Stimulated activated effector memory CD8-positive, alpha-beta T cell treated with anti-CD3 and anti-CD28 coated beads, Interleukin-12 subunit alpha, Interleukin-12 subunit beta, amount 100 ng/mL, for 72 hours (primary cell): ENCODE measurements around the gene DENND4B.
A peak's percentile ranks its signal among the peaks of the same experiment; 100 is the strongest.

Source experiments
- ATAC-seq: fragments of 150-1000 bp; cut with Tn5 transposase; 2 replicates; pipeline ENCODE4 v1.10.0; 2021
- DNase-seq, 2 donors: peaks; one replicate each; pipeline ENCODE4 v3.0.0; 2021 to 2022; ENCODE audit warnings: low spot score in 2 of 2
- H3K27ac Mint-ChIP-seq: one replicate; pipeline ENCODE4 v1.8.0; 2022; ENCODE audit warnings: mild to moderate bottlenecking, mixed read lengths
- H3K36me3 Mint-ChIP-seq: one replicate; pipeline ENCODE4 v1.8.0; 2022; ENCODE audit warnings: mild to moderate bottlenecking, mixed read lengths
- H3K4me1 Mint-ChIP-seq: one replicate; pipeline ENCODE4 v1.8.0; 2022; ENCODE audit warnings: mixed read lengths
- H3K4me3 Mint-ChIP-seq: one replicate; pipeline ENCODE4 v1.8.0; 2022; ENCODE audit warnings: mild to moderate bottlenecking, mixed read lengths
- H3K9me3 Mint-ChIP-seq: one replicate; pipeline ENCODE4 v1.8.0; 2022; ENCODE audit warnings: mixed read lengths

The DENND4B gene

DNA sequence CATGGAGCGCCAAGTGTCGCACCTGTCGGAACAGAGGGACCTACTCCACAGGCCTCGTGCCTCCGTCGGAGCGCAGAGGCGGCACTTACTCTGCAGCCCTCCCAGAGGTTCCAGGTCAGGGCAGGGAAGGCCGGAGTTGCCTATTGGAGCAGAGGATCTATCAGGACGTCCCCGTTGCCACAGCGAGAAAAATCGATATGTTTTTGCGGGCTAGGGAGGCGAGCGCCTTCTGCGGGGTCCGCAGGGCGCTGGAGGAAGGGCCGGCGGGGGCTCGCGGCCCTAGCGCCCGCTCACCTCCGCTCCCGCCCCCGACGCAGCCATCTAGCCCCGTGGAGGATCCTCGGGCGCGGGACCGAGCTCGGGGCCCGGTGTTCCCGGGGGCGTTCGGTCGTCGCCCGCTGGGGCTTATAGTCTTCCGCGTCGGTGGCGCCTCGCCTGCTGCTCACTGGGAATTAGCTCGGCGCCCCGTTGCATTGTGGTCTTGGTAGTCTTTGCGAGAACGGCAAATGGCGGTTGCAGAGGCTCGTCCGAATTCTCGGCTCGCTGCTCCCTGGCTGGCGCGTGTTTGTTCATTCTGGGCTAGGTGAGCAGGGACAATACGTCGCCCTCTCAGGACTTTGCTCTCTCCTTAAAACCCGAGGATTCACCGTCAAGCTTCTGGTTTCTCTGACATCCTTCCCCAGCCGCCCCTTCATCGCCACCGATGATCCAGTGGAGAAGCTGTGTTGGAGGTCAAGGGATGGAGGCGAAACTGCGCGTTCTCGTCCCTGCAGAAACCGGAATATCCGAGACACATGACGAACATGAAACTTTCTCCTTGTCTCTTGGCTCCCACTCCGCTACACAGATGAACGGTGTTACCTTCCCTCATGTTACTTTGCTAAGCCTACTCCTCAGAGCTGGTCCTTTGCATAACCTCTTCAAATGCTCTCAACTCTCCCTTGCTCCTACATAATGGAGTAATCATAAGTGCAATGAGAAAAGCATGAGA is 31.0 kb upstream of the DENND4B start, which contains the start of gene JTB:
Gene JTB, minus strand, starts transcription at position 425 of the 991 bp plus-strand sequence. Its CDS starts 422 bp downstream, at position 3.
- peak; percentile 97 for ATAC-seq
- no peaks in the 10 kb centered on the region for H3K9me3 Mint-ChIP-seq
- H3K36me3 Mint-ChIP-seq: peaks cover 46% of the 10 kb centered on the region
- DNase-seq: peak; percentile 65 to 88
- peak within 1 kb of the TSS; percentile 91 for H3K4me3 Mint-ChIP-seq
- peaks cover 46% of the 10 kb centered on the region for H3K4me1 Mint-ChIP-seq
- peak within 1 kb of the TSS; percentile 91 for H3K27ac Mint-ChIP-seq

- H3K4me1 Mint-ChIP-seq: peaks cover 53% of the 10 kb centered on the region
- DNase-seq (no peak), ATAC-seq (no peak)
- no peaks in the 10 kb centered on the region for H3K9me3 Mint-ChIP-seq
- peak overlapping the region; percentile 91 for H3K27ac Mint-ChIP-seq
- peaks cover 53% of the 10 kb centered on the region for H3K36me3 Mint-ChIP-seq
- H3K4me3 Mint-ChIP-seq: peak overlapping the region; percentile 91
These were observed 30.3 kb upstream of the DENND4B start for GRCh38 chr1:153976819-153977249.

DNA sequence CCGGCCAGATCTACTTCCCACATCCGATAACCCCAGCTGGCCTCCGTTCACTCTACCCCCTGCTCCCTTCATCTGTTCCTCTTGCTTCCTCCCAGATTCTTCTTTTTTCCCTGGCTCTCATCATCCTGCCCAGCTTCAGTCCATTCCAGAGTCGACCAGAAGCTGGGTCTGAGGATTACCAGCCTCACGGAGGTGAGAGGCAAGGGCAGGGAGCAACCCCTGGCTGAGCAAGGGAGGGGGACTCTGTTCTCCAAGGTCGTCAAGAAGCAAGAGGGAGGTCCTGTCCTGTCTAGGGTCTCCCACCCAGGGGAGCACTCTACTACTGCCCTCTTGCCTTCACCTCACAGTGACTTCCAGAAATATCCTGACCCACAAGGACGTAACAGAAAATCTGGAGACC is 27.0 kb upstream of the DENND4B start:
- H3K4me3 Mint-ChIP-seq: no peak overlapping the region
- DNase-seq (no peak), ATAC-seq (no peak)
- peak overlapping the region; percentile 79 for H3K27ac Mint-ChIP-seq
- H3K9me3 Mint-ChIP-seq: no peaks in the 10 kb centered on the region
- peaks cover 53% of the 10 kb centered on the region for H3K36me3 Mint-ChIP-seq
- peaks cover 61% of the 10 kb centered on the region for H3K4me1 Mint-ChIP-seq

DNA sequence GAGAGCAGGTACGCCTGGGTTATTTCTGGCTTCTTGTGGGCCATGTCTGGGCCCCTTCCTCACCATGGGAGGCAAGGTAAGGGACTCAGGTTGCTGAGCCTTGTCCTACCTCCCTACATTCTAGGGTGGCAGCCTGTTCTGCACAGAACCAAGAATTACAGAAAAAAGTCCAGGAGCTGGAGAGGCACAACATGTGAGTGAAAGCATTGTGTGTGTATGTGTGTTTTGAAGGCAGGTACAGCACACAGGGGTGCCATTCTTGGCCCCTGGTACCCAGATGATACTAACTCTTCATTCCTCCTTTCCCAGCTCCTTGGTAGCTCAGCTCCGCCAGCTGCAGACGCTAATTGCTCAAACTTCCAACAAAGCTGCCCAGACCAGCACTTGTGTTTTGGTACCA is 26.6 kb upstream of the DENND4B start:
- peaks cover 61% of the 10 kb centered on the region for H3K4me1 Mint-ChIP-seq
- no peak for ATAC-seq
- no peaks in the 10 kb centered on the region for H3K9me3 Mint-ChIP-seq
- H3K36me3 Mint-ChIP-seq: peaks cover 53% of the 10 kb centered on the region
- H3K27ac Mint-ChIP-seq: peak overlapping the region; percentile 79
- no peak overlapping the region for H3K4me3 Mint-ChIP-seq
- no peak for DNase-seq

- Mint-ChIP-seq H3K9me3 (no peaks in the 10 kb centered on the region), H3K4me3 (no peak overlapping the region), H3K36me3 (peaks cover 48% of the 10 kb centered on the region), H3K27ac (no peak overlapping the region), H3K4me1 (peaks cover 64% of the 10 kb centered on the region)
- ATAC-seq: no peak
- no peak for DNase-seq
These were observed 23.8 kb upstream of the DENND4B start for GRCh38 chr1:153970346-153970745.

DNA sequence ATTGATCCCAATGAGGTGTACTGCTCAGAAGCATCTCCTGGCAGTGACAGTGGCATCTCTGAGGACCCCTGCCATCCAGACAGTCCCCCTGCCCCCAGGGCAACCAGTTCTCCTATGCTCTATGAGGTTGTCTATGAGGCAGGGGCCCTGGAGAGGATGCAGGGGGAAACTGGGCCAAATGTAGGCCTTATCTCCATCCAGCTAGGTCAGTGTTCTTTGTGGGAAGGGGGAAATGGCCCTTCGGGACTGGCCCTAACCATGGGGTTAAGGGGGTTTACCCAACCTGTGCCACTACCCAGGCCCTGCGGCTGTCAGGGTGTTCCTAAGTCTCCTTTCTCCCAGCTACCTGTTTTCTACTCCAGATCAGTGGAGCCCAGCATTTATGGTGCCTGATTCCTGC is 22.5 kb upstream of the DENND4B start:
- DNase-seq (no peak), ATAC-seq (no peak)
- peaks cover 65% of the 10 kb centered on the region for H3K4me1 Mint-ChIP-seq
- peak overlapping the region; percentile 95 for H3K4me3 Mint-ChIP-seq
- no peaks in the 10 kb centered on the region for H3K9me3 Mint-ChIP-seq
- peaks cover 39% of the 10 kb centered on the region for H3K36me3 Mint-ChIP-seq
- H3K27ac Mint-ChIP-seq: peak overlapping the region; percentile 97

DNA sequence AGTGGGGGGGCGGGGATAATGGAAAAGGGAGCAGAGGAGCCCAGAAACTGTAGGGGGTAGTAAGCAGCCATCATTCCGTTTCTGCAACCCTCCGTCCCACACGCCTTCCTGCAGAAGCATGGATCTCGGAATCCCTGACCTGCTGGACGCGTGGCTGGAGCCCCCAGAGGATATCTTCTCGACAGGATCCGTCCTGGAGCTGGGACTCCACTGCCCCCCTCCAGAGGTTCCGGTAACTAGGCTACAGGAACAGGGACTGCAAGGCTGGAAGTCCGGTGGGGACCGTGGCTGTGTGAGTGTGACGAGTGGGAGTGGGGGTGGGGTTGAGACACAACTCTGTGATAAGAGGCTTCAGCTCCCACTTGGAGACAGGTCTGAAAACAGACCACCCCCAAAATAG is 21.9 kb upstream of the DENND4B start:
- ATAC-seq (no peak), DNase-seq (no peak)
- Mint-ChIP-seq H3K4me1 (peaks cover 65% of the 10 kb centered on the region), H3K9me3 (no peaks in the 10 kb centered on the region), H3K4me3 (peak overlapping the region; percentile 95), H3K36me3 (peaks cover 37% of the 10 kb centered on the region), H3K27ac (peak overlapping the region; percentile 97)

DNA sequence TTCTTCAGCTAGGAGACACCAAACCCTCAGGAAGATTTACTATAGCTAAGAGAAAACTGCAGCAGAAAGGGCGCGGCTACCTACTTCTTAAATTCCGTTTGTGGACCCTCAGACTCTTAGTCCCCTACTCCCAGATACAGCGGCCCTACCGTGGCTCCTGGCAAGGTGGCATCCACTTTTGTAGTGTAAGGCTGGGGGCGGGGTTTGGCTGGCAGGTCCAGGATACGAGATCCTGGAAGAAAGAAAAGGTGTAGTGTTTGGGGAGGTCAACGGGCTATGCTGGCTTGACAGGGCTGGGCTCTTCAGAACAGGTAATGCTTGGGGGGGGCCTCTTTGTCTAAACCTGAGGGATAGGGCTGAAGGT is 21.5 kb upstream of the DENND4B start:
- Mint-ChIP-seq H3K4me3 (peak overlapping the region; percentile 95), H3K27ac (peak overlapping the region; percentile 97), H3K36me3 (peaks cover 33% of the 10 kb centered on the region), H3K4me1 (peaks cover 63% of the 10 kb centered on the region), H3K9me3 (no peaks in the 10 kb centered on the region)
- ATAC-seq (no peak), DNase-seq (no peak)

DNA sequence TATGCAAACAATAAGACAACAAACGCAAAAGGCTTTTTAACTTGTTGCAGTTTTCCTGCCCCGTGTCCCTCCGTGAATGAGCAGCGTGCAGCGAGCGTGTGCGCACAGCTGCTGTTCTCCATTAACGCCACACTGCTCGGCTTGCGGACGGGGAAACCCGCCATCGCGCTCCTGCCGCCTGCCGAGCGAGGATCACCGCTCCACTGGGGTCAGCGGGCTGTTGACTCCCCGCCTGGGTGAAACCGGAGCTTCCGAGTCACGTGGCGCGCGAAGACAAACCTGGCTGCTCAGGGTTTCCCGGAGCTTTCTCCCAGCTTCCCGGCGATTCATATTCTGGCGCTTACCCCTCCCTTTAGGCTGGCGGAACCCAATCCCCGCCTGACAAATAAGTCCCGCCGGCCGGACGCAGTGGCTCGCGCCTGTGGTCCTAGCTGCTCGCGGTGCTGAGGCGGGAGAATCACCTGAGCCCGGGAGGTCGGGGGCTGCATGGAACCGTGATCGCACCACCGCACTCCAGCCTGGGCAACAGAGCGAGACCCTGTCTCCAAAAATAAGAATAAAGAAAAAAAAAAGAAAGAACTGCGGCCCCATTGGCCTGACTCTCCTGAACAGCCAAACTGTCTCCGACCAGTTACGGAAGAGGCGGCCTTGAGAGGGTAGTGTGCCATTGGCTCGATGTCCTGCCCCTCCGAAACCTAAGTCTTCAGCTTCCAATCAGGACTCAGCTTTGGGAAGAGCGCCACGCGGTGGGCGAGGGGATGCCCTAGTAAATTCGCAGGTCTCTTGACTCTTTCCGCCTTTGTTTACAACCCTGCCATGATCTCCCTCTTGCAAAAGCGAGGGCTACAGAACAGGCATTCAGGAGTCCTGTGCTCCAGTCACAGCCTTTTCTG is 20.8 kb upstream of the DENND4B start, which contains the start of gene CREB3L4:
Gene CREB3L4, plus strand, starts transcription at position 796 of the 893 bp plus-strand sequence. CDS start 624 bp downstream, outside the sequence.
- ATAC-seq: peak; percentile 89
- DNase-seq: peak; percentile 59 to 87
- Mint-ChIP-seq H3K4me3 (peak within 1 kb of the TSS; percentile 95), H3K9me3 (no peaks in the 10 kb centered on the region), H3K27ac (peak within 1 kb of the TSS; percentile 97), H3K4me1 (peaks cover 62% of the 10 kb centered on the region), H3K36me3 (peaks cover 26% of the 10 kb centered on the region)

- DNase-seq (no peak), ATAC-seq (no peak)
- Mint-ChIP-seq H3K4me1 (peaks cover 66% of the 10 kb centered on the region), H3K9me3 (no peaks in the 10 kb centered on the region), H3K4me3 (peak overlapping the region; percentile 81), H3K27ac (peak overlapping the region; percentile 91), H3K36me3 (peaks cover 41% of the 10 kb centered on the region)
These were observed 17.4 kb upstream of the DENND4B start for GRCh38 chr1:153963850-153964331.

DNA sequence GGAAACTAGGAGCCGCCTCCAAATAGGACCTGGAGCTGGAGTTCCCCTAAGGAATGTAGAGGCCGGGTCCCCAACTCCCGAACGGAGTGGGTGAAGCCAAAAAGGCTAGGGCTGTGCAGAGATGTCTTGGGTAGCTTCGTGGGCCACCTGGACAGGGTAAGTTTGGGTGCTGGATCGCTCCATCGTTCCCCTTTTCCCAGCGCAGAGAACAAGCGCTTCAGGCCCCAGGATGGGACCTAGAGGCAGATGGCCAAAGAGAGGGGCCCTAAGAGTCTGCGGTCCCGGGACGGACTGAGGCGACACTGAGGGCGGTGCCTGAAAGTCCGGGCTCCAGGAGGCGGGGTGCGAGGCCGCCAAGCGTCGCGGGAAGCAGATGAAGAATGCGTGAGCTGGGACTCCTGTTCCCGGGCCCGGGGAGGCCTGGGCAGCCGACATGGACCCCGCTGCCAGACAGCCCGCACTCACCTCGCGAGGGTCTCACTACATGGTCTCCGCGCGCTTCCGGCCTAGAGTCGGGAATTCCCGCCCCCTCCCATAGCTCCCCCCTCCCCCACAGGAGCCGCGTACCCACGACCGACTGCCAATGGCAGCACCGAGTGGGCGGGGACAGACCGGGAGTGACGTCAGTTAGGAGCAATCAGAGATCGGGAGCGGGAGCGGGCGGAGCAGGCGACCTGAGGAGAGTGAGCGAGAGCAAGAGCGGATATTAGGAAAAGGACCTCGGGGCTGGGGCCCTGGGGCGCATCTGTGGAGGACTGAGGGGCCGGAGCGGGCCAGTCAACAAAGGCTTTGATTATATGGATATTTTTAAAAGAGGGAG is 16.7 kb upstream of the DENND4B start, which contains the start of gene SLC39A1:
Gene SLC39A1, minus strand, starts transcription at position 508 of the 820 bp plus-strand sequence. CDS start 822 bp downstream, outside the sequence.
- Mint-ChIP-seq H3K4me3 (peak within 1 kb of the TSS; percentile 81), H3K36me3 (peaks cover 48% of the 10 kb centered on the region), H3K4me1 (peaks cover 66% of the 10 kb centered on the region), H3K9me3 (no peaks in the 10 kb centered on the region), H3K27ac (peak within 1 kb of the TSS; percentile 91)
- DNase-seq (peak; percentile 92 to 98), ATAC-seq (peak; percentile 64)

DNA sequence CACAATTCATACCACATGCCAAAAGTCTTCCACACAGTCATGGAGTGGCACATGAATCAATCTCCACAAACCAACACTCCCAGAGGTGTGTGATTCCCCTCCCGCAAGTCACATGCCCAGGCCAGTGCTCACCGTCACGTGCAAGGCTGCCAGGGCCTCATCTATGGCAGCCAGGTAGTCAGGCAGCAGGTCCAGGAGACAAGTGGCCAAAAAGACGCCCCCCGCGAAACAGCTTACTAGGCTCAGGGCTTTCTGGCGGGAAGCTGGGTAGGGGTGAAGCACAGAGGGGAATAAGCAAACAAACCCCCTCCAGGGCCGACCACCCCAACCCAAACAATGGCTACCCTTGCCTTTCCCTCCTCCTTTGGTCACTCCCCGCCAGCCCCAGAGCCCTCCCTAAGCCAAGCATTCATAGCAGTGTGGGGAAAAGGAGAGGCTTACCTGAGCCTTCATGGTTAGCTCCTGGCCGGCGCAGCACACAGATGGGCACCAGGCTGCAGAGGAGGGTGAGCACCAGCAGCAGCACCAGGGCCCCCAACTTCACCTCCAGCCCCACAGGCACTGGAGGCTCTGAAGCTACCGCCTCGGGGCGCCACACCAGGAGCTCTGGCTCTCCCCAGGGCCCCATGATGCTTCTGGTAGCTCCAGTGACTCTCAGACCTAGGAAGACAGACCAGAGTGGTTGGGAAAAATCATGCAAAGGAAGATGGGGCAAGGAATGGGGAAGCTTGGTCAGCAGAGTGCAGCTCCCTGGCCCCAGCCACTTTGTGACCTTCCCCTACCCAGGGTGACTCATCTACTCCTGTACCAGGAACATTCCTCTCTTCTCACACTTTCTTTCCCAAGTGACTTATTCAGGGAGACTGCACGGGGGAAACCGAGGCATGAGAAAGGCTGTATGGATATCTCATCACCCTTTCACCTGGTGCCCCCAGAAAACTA is 15.8 kb upstream of the DENND4B start:
- H3K36me3 Mint-ChIP-seq: peaks cover 49% of the 10 kb centered on the region
- H3K4me1 Mint-ChIP-seq: peaks cover 59% of the 10 kb centered on the region
- H3K9me3 Mint-ChIP-seq: no peaks in the 10 kb centered on the region
- ATAC-seq (no peak), DNase-seq (no peak)
- H3K4me3 Mint-ChIP-seq: peak overlapping the region; percentile 81
- peak overlapping the region; percentile 91 for H3K27ac Mint-ChIP-seq

DNA sequence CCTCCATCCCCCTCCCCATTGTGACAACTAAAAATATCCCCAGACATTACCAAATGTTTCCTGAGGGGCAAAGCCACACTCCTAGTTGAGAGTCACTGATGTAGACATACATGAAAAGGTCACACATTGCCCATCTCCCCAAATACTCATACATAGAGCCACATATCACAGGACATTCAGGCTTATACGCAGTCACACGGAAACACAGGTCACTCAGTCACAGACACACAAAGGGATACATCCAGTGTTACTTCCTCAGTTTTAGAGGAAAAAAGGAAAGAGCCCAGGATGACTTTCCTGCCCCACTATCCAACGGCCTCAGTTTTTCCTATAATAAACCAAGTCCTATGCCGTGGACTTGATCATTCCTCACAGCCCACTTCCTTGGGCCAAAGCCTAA is 14.9 kb upstream of the DENND4B start:
- Mint-ChIP-seq H3K36me3 (peaks cover 50% of the 10 kb centered on the region), H3K9me3 (no peaks in the 10 kb centered on the region), H3K4me1 (peaks cover 62% of the 10 kb centered on the region), H3K27ac (peak overlapping the region; percentile 33), H3K4me3 (peak overlapping the region; percentile 81)
- DNase-seq (no peak), ATAC-seq (no peak)
